AG09319 (cell line): ENCODE measurements around the gene USH2A.

Experiments
- DNase-seq: peaks from one replicate; pipeline ENCODE4 v3.0.0-alpha.2; 2010; ENCODE audit warnings: low read depth; ENCODE audit errors: extremely low read depth
- CTCF ChIP-seq: IDR thresholded peaks from 2 replicates; pipeline ENCODE4 v1.5.1; 2011; ENCODE audit warnings: low read depth, mild to moderate bottlenecking, inconsistent platforms, low read length, moderate library complexity

The USH2A gene

GRCh38 chr1:216046336-216046735 is 376.9 kb downstream of the USH2A start:
- DNase-seq: no peak
- TF ChIP-seq CTCF: no peak

- DNase-seq: peak; percentile 46
Observed at GRCh38 chr1:216045400-216045799, 377.8 kb downstream of the USH2A start.

GRCh38 chr1:216044538-216044937 is 378.7 kb downstream of the USH2A start:
- TF ChIP-seq CTCF: no peak
- DNase-seq: no peak

More at GRCh38 chr1:216045400-216045799, 377.8 kb downstream of the USH2A start:
- no peak for TF ChIP-seq CTCF

- DNase-seq: no peak
- TF ChIP-seq CTCF: peak; percentile 10
Observed at GRCh38 chr1:216034506-216034905, 388.7 kb downstream of the USH2A start.

GRCh38 chr1:216032961-216033614 is 390.2 kb downstream of the USH2A start:
- DNase-seq: no peak
- TF ChIP-seq CTCF: no peak

GRCh38 chr1:216032284-216032683 is 391.0 kb downstream of the USH2A start:
- no peak for DNase-seq
- TF ChIP-seq CTCF: no peak

GRCh38 chr1:216028631-216029030 is 394.6 kb downstream of the USH2A start:
- TF ChIP-seq CTCF: no peak
- no peak for DNase-seq
